ENCODE data around the gene LOXHD1.

Gene LOXHD1

DNA sequence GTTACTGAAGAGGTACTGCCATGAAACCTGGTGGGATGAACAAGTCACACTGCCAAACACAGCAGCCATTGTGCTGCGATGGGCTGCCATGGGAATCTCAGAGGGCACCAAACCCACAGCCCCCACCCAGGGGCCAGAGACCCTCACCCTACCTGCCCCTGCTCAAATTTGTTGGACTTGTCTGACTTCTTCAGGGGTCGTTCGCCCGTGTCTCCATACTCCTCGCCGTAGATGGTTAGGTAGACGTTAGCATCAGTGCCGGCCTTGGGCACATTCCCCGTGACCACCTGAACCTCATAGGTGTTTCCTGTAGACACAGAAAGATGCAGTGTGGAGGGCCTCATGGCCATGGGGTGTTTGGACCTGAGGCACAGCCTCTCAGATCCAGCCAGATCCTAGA is 97.7 kb downstream of the LOXHD1 start:
- no peak overlapping the region for H3K4me3 ChIP-seq (ENCODE audit: low read depth, low read length)
- CTCF ChIA-PET = no interaction called here
- no peak for DNase-seq (ENCODE audit: low read depth, low spot score)
- POLR2A ChIA-PET = no interaction called here
- TF ChIP-seq, protein P1, sequence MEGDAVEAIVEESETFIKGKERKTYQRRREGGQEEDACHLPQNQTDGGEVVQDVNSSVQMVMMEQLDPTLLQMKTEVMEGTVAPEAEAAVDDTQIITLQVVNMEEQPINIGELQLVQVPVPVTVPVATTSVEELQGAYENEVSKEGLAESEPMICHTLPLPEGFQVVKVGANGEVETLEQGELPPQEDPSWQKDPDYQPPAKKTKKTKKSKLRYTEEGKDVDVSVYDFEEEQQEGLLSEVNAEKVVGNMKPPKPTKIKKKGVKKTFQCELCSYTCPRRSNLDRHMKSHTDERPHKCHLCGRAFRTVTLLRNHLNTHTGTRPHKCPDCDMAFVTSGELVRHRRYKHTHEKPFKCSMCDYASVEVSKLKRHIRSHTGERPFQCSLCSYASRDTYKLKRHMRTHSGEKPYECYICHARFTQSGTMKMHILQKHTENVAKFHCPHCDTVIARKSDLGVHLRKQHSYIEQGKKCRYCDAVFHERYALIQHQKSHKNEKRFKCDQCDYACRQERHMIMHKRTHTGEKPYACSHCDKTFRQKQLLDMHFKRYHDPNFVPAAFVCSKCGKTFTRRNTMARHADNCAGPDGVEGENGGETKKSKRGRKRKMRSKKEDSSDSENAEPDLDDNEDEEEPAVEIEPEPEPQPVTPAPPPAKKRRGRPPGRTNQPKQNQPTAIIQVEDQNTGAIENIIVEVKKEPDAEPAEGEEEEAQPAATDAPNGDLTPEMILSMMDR (IDR thresholded peaks at IDR 0.05; ENCODE audit: insufficient read depth, low read length, missing control alignments) = no peak

DNA sequence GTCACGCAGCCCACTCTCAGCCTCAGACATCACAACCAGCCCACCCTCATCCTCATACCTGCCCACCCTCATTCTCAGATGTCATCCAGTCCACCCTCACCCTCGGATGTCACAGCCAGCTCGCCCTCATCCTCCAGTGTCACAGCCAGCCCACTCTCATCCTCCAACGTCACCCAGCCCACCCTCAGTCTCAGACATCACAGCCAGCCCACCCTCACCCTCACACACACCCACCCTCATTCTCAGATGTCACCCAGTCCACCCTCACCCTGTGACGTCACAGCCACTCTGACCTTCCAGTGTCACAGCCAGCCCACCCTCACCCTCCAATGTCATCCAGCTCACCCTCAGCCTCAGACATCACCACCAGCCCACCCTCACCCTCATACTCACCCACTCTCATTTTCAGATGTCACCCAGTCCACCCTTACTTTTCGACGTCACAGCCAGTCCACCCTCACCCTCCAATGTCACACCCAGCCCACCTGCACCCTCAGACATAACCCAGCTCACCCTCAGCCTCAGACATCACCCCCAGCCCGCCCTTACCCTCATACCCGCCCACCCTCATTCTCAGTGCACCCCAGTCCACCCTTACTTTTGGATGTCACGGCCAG is 100.3 kb downstream of the LOXHD1 start:
- TF ChIP-seq, protein P1 (IDR thresholded peaks at IDR 0.05; ENCODE audit: insufficient read depth, low read length, missing control alignments) = no peak
- H3K4me3 ChIP-seq (ENCODE audit: low read depth, low read length) = no peak overlapping the region
- no peak for DNase-seq (ENCODE audit: low read depth, low spot score)
- ChIA-PET CTCF (interaction anchor here (0.5 to 2.5 kb wide), 2 partner anchors 30 to 101 kb away, joined by 3 to 9 read pairs; no protein-coding TSS in a partner anchor), POLR2A (no interaction called here)

DNA sequence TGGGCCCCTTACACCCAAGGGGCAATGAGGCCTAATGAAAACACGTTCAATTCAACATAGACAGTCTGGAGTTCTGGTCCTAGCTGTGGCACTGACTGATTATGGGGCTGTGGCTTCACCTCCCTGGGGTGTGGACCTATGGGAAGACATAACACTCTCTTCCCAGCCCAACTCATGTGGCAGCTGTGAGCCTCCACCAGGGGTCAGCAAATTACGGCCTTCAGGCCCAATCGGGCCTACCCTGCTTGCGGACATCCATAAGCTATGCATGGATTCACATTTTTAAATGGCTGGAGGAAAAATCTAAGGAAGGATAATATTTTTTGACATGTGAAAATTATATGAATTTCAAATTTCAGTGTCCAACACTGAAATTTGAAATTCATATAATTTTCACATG is 101.3 kb downstream of the LOXHD1 start:
- ChIA-PET POLR2A (no interaction called here), CTCF (interaction anchor here (2.5 kb wide), 1 partner anchor 102 kb away, joined by 9 read pairs; no protein-coding TSS in a partner anchor)
- no peak overlapping the region for H3K4me3 ChIP-seq (ENCODE audit: low read depth, low read length)
- DNase-seq (ENCODE audit: low read depth, low spot score) = no peak
- TF ChIP-seq, protein P1 (IDR thresholded peaks at IDR 0.05; ENCODE audit: insufficient read depth, low read length, missing control alignments) = peak; percentile 13

DNA sequence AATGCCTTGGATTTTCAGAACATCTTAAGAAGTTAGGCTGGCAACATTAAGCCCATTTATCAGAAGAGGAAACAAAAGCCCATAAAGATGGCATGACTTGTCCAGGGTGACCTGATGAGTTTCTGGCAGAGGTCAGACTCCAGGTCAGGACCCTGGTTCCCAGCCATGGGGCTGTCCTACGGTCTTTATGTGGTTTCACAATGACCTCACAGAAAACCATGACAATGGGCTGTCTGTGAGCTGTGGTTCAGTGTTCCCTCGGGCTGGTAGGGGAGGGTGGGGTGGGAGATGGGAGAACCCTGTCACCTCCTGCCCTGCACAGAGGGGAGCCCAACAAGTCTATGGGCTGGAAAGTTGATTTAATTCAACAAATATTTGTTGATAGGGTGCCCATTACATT is 101.8 kb downstream of the LOXHD1 start:
- H3K4me3 ChIP-seq (ENCODE audit: low read depth, low read length) = no peak overlapping the region
- POLR2A ChIA-PET = no interaction called here
- DNase-seq (ENCODE audit: low read depth, low spot score) = no peak
- CTCF ChIA-PET = interaction anchor here (2.5 kb wide), 1 partner anchor 103 kb away, joined by 9 read pairs; no protein-coding TSS in a partner anchor
- TF ChIP-seq, protein P1 (IDR thresholded peaks at IDR 0.05; ENCODE audit: insufficient read depth, low read length, missing control alignments) = no peak

DNA sequence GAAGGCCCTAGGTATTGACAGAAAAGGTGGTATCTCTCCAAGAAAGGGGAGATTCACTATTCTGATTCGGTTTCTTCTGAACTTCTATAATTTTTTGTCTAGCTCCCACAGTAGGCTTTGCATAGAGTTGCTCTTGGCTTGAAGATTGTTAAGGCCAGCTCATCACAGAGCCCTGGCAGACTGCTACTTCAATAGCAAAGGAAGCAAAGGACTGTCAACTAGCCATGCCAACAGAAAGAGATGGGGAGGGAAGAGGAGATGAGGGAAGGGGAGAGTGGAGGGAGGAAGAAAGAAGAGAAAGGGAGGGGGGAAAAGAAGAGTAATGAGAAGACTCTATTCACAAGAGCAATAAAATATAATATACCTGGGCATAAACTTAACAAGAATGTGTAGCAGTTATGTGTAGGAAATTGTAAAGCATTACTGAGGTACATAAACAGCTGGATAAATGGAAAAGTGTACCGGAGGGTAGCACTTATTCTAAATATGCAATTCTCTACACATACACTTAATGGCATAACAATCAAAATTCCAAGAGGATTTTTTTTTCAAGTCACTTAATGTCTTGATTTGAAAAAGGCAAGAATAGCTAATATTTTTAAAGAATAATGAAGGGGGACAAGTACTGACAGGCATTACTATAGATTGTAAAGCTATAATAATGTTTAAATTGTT is 102.5 kb downstream of the LOXHD1 start:
- TF ChIP-seq, protein P1 (IDR thresholded peaks at IDR 0.05; ENCODE audit: insufficient read depth, low read length, missing control alignments) = no peak
- no peak overlapping the region for H3K4me3 ChIP-seq (ENCODE audit: low read depth, low read length)
- ChIA-PET POLR2A (no interaction called here), CTCF (interaction anchor here (2.5 kb wide), 1 partner anchor 103 kb away, joined by 9 read pairs; no protein-coding TSS in a partner anchor)
- no peak for DNase-seq (ENCODE audit: low read depth, low spot score)

DNA sequence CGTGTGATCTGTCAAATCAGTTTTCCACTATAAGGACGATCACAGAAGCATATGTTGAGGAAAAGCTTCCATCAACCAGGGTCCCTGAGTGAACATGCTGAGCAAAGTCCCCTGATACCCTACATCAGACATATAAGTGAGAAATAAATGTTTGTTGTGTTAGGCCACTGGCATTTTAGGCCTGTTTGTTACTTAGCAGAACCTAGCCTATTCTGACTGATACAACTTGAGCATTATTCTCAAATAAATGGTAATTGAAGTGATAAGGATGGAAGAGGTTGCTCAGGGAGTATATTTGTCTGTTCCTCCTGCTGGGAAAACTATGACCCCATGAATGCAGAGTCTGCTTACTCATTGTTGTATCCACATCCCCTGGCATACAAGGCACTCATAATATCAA is 106.4 kb downstream of the LOXHD1 start:
- ChIA-PET CTCF (no interaction called here), POLR2A (no interaction called here)
- TF ChIP-seq, protein P1 (IDR thresholded peaks at IDR 0.05; ENCODE audit: insufficient read depth, low read length, missing control alignments) = no peak
- DNase-seq (ENCODE audit: low read depth, low spot score) = no peak
- H3K4me3 ChIP-seq (ENCODE audit: low read depth, low read length) = no peak overlapping the region
